GM12874 (cell line): Measurements from ENCODE around the gene MARVELD3.
A peak's percentile ranks its signal among the peaks of the same experiment; 100 is the strongest.

ENCODE experiments used
- TF ChIP-seq, protein P1 (sequence below): IDR thresholded peaks from 2 replicates; pipeline ENCODE4 v1.5.1; 2011; ENCODE audit warnings: low read depth, mild to moderate bottlenecking, control low read depth, low read length, moderate library complexity; ENCODE audit not compliant: insufficient read depth

Gene MARVELD3

GRCh38 chr16:71593048-71593999 lies 32.7 kb upstream of the MARVELD3 start:
- TF ChIP-seq, protein P1, sequence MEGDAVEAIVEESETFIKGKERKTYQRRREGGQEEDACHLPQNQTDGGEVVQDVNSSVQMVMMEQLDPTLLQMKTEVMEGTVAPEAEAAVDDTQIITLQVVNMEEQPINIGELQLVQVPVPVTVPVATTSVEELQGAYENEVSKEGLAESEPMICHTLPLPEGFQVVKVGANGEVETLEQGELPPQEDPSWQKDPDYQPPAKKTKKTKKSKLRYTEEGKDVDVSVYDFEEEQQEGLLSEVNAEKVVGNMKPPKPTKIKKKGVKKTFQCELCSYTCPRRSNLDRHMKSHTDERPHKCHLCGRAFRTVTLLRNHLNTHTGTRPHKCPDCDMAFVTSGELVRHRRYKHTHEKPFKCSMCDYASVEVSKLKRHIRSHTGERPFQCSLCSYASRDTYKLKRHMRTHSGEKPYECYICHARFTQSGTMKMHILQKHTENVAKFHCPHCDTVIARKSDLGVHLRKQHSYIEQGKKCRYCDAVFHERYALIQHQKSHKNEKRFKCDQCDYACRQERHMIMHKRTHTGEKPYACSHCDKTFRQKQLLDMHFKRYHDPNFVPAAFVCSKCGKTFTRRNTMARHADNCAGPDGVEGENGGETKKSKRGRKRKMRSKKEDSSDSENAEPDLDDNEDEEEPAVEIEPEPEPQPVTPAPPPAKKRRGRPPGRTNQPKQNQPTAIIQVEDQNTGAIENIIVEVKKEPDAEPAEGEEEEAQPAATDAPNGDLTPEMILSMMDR: no peak

- TF ChIP-seq, protein P1: no peak
Observed at GRCh38 chr16:71594000-71594646, 31.9 kb upstream of the MARVELD3 start.

GRCh38 chr16:71600822-71601221 lies 25.2 kb upstream of the MARVELD3 start:
- TF ChIP-seq, protein P1: no peak

DNA sequence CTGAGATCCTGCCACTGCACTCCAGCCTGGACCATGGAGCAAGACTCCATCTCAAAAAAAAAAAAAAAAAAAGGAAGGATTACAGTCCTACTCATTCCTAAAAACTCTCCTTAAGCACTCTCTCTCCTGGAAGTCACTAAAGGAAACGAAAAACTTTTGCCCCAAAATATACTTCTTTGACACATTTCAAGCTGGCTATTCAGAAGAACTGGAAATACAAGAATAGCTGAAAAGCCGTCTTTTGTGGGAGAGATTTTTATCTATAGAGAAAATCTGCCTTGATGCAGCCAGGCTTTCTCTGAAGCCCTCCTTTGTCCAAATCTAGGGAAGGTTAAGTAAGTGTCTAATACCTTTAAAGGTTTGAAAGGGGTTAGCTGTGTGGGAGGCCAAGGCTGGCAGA lies 16.9 kb upstream of the MARVELD3 start:
- TF ChIP-seq, protein P1: no peak

GRCh38 chr16:71610447-71610846 lies 15.5 kb upstream of the MARVELD3 start:
- TF ChIP-seq, protein P1: no peak

GRCh38 chr16:71610936-71611871 lies 14.8 kb upstream of the MARVELD3 start:
- TF ChIP-seq, protein P1: peak; percentile 96
